ENCODE data around the gene NAT9.

DNA sequence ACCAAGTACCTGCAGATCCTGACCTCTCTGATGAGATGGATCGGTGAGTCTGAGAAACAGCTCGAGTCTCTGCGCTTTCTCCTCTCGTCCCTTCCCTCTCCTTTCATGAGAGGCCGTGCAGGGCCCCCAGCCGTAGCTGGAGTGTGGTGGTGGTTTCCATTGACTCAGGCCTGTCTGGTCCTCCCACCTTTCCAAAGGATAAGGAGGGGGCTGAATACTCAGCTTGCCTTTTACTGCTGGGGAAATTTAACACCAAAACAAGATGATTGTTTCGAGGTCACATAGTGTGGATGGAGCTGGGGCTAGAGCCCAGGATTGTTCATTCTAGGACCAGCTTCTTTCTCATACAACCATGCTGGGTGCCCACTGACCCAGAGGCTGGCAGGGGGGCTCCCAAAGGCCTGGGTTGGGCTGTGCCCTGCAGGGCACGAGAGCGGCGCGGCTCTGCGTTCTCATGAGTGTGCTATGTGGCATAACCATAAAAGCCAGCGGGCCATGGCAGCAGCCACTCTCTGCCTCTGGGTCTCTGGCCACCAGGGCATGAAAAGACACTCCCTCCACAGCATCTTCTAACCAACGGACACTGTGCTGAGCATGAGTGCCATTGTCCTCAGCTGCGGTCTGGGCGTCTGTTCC, 43.8 kb upstream of the NAT9 start:
- TF ChIP-seq, protein P1, sequence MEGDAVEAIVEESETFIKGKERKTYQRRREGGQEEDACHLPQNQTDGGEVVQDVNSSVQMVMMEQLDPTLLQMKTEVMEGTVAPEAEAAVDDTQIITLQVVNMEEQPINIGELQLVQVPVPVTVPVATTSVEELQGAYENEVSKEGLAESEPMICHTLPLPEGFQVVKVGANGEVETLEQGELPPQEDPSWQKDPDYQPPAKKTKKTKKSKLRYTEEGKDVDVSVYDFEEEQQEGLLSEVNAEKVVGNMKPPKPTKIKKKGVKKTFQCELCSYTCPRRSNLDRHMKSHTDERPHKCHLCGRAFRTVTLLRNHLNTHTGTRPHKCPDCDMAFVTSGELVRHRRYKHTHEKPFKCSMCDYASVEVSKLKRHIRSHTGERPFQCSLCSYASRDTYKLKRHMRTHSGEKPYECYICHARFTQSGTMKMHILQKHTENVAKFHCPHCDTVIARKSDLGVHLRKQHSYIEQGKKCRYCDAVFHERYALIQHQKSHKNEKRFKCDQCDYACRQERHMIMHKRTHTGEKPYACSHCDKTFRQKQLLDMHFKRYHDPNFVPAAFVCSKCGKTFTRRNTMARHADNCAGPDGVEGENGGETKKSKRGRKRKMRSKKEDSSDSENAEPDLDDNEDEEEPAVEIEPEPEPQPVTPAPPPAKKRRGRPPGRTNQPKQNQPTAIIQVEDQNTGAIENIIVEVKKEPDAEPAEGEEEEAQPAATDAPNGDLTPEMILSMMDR (IDR thresholded peaks at IDR 0.05) = no peak
- TF ChIP-seq POLR2A (IDR thresholded peaks at IDR 0.05) = no peak

All from right lobe of liver (tissue), 4 donors.